ENCODE measurements around the gene CANT1.

DNA sequence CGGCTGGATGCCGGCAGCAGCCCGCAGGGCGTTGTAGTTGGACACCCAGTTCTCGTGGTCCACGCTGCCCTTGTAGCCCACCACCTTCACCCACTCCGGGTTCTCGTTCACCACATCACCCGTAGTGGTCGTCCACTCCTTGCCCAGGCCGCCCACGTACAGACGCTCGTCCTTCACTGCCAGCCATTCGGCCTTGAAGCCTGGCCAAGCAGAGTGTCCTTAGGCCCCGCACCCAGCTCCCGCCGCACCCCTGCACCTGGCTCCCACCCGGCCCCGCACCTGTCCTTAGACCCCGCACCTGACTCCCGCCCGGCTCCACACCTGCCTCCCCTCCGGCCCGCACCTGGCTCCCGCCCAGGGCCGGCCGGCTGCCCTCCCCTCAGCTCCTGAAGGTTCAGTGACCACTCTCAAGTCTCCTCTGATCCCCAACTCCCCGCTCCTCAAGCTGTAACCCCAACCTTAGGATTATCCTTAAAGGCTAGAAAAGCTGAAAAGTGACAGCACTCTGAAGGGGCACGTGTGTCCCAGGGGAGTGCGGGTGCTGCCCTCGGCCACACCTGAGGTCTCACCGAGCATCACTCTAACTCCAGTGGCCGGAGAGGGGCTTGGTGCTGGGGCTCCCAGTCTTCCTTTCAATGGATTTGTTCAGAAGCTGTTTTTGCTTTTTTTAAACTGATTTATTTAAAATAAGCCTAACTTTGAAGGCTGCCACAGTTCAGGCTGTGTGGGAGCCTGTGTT lies 14.4 kb downstream of the CANT1 start:
- TF ChIP-seq, protein P1, sequence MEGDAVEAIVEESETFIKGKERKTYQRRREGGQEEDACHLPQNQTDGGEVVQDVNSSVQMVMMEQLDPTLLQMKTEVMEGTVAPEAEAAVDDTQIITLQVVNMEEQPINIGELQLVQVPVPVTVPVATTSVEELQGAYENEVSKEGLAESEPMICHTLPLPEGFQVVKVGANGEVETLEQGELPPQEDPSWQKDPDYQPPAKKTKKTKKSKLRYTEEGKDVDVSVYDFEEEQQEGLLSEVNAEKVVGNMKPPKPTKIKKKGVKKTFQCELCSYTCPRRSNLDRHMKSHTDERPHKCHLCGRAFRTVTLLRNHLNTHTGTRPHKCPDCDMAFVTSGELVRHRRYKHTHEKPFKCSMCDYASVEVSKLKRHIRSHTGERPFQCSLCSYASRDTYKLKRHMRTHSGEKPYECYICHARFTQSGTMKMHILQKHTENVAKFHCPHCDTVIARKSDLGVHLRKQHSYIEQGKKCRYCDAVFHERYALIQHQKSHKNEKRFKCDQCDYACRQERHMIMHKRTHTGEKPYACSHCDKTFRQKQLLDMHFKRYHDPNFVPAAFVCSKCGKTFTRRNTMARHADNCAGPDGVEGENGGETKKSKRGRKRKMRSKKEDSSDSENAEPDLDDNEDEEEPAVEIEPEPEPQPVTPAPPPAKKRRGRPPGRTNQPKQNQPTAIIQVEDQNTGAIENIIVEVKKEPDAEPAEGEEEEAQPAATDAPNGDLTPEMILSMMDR (IDR thresholded peaks at IDR 0.05), result no peak
- no peak for TF ChIP-seq POLR2A (IDR thresholded peaks at IDR 0.05)

Data from ovary (tissue), 3 donors.